GM12872 (cell line): ENCODE results near the gene KCTD8.
A peak's percentile ranks its signal among the peaks of the same experiment; 100 is the strongest.

Experiments
- CTCF ChIP-seq: IDR thresholded peaks from 3 replicates; pipeline ENCODE4 v1.5.1; 2011; ENCODE audit warnings: low read depth, mild to moderate bottlenecking, low read length, moderate library complexity; ENCODE audit not compliant: insufficient read depth

The KCTD8 gene

GRCh38 chr4:44194365-44194764, 254.2 kb downstream of the KCTD8 start:
- no peak for TF ChIP-seq CTCF

- TF ChIP-seq CTCF = no peak
Measured at GRCh38 chr4:44186850-44187246, 261.8 kb downstream of the KCTD8 start.

GRCh38 chr4:44186096-44186849, 262.3 kb downstream of the KCTD8 start:
- 0 out of 3 replicates have a peak, but pooled peaks have one; percentile 15 for TF ChIP-seq CTCF

- TF ChIP-seq CTCF = no peak
Measured at GRCh38 chr4:44165938-44166337, 282.7 kb downstream of the KCTD8 start.

- TF ChIP-seq CTCF = no peak
Measured at GRCh38 chr4:44162538-44163270, 285.9 kb downstream of the KCTD8 start.

- no peak for TF ChIP-seq CTCF
Measured at GRCh38 chr4:44161756-44162155, 286.9 kb downstream of the KCTD8 start.

- no peak for TF ChIP-seq CTCF
Measured at GRCh38 chr4:44160776-44161367, 287.7 kb downstream of the KCTD8 start.
